SJSA1 (cell line): ENCODE results near the gene SMIM17. TPM values are rescaled to one million over a fixed set of nuclear protein-coding genes. Genes with fewer than 3 reads are reported as not detected.

Experiments used
- DNase-seq, 2 experiments: peaks; one replicate each; pipeline ENCODE4 v3.0.0-alpha.2; 2015 to 2020; ENCODE audit warnings: low spot score in 2 of 2, low read depth in 1 of 2
- H3K27ac ChIP-seq: fragments of 250-450 bp; sonication (Bioruptor Pico); 2 replicates; pipeline ENCODE4 v1.5.1; 2020; ENCODE audit warnings: mild to moderate bottlenecking, moderate library complexity
- H3K27me3 ChIP-seq: fragments of 250-450 bp; sonication (Bioruptor Pico); replicated peaks from 2 replicates; pipeline ENCODE4 v1.5.1; 2020; ENCODE audit warnings: mild to moderate bottlenecking, moderate library complexity
- H3K36me3 ChIP-seq: fragments of 250-450 bp; sonication (Bioruptor Pico); 2 replicates; pipeline ENCODE4 v1.5.1; 2020; ENCODE audit warnings: mild to moderate bottlenecking
- H3K4me1 ChIP-seq: fragments of 250-450 bp; sonication (Bioruptor Pico); replicated peaks from 2 replicates; pipeline ENCODE4 v1.6.1; 2021; ENCODE audit warnings: mild to moderate bottlenecking
- H3K4me3 ChIP-seq: fragments of 250-450 bp; sonication (Bioruptor Pico); 2 replicates; pipeline ENCODE4 v1.5.1; 2020; ENCODE audit warnings: mild to moderate bottlenecking
- H3K9me3 ChIP-seq: fragments of 250-450 bp; sonication (Bioruptor Pico); replicated peaks from 2 replicates; pipeline ENCODE4 v1.5.1; 2020; ENCODE audit warnings: mild to moderate bottlenecking
- total RNA-seq: library from RNA; depleted of rRNA; stranded (reverse); fragments of >200 nt; shearing (Covaris generic); gene quantifications from 2 replicates; pipeline ENCODE4 v1.2.3, GENCODE V29; 2014; rRNA removed

Gene SMIM17
- 0.45 TPM in 1 of 2 replicates, not detected in the other for total RNA-seq

DNA sequence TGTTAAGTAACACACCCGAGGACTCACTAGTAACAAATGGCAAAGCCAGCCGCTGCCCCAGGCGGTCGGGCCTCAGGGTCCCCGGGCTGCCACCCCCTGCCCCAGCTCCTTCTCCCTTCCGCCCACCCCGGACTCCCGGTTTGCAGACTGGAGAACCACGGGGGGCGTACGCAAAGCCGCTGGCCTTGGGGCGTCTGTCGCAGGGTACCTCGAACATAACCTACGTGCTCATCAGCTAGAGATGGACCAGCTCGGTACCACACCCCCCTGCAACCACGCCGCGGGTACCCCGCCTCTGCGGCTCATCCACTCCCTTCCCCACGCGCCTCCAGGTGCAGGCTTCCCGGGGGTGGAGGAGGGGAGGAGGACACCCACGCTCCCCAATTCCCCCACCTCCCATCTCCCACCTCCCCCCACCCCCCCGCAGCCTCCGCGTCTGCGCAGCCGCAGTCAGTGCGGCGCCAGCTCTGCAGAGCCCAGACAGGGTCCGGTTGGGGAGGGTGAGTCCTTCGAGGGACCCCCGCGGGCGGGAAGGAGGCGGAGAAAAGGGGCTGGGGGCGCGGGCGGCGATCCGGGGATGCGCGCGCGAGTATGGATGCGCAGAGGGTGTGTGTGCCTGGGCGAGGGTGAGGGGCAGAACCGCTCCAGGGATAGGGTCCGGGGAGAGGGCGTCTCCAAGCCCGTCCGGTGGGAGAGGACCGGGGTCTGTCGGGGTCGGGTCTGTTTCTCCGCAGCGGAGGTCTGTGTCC lies at the start of gene SMIM17:
Gene SMIM17 (plus strand): TSS at position 449 of the 749 bp plus-strand sequence. CDS start 2,509 bp downstream, outside the sequence.
- H3K4me1 ChIP-seq = no peaks in the 10 kb centered on the region
- no peak within 1 kb of the TSS for H3K27ac ChIP-seq
- H3K36me3 ChIP-seq = no peaks in the 10 kb centered on the region
- no peak for DNase-seq
- no peaks in the 10 kb centered on the region for H3K27me3 ChIP-seq
- H3K4me3 ChIP-seq = no peak within 1 kb of the TSS
- H3K9me3 ChIP-seq = peaks cover 12% of the 10 kb centered on the region

- no peak for DNase-seq
- Histone ChIP-seq H3K4me3 (no peak overlapping the region), H3K36me3 (peaks cover 18% of the 10 kb centered on the region), H3K4me1 (peaks cover 8% of the 10 kb centered on the region), H3K27ac (no peak overlapping the region), H3K9me3 (peaks cover 6% of the 10 kb centered on the region; the same call in 1 of the 2 replicates), H3K27me3 (no peaks in the 10 kb centered on the region)
These were observed 48.5 kb upstream of the SMIM17 start for GRCh38 chr19:56594446-56594782.

DNA sequence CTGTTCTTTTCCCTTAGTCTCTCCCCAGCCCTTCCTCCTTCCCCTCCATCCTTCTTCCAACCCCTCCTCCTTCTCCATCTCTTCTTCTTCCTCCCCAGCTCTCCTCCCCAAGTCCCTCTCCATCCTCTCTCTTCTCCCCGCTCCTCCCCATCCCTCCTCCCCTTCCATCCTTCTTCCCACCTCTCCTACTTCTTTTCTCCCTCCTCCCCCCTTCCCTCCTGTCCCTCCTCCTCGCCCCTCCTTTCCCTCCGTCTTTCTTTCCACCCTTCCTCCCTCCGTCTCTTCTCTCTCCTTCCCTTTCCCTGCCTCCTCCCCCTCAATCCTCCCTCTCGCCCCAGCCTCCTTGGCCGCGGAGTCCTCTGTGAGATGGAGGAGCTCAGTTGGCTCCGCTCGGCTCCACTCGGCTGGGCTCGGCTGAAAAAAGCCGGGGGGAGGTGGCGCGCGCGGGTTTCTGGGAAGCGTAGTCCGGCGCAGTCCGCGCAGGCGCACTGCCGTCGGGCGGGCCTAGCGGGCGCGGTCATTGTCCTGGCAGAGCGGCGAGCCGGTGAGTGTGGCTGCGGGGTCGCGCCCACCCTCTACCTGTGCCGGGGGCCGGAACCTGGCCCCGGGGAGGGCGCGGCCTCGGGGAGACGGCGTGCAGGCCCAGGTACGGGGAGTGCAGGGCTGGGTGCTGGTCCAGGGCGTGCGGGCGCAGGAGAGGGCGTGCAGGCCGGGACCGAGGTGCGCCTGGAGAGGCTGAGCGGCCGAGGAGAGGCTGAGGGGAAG lies 48.0 kb upstream of the SMIM17 start, which contains the start of gene ZNF71:
Gene ZNF71 (plus strand): TSS at position 520 of the 765 bp plus-strand sequence. CDS start 6,257 bp downstream, outside the sequence.
- Histone ChIP-seq H3K4me3 (peak within 1 kb of the TSS; percentile 72), H3K4me1 (peaks cover 8% of the 10 kb centered on the region), H3K27ac (no peak within 1 kb of the TSS), H3K36me3 (peaks cover 18% of the 10 kb centered on the region), H3K9me3 (peaks cover 6% of the 10 kb centered on the region; the same call in 1 of the 2 replicates), H3K27me3 (no peaks in the 10 kb centered on the region)
- peak; percentile 82 to 89 for DNase-seq

GRCh38 chr19:56595548-56595899 lies 47.4 kb upstream of the SMIM17 start:
- Histone ChIP-seq H3K4me1 (peaks cover 8% of the 10 kb centered on the region), H3K36me3 (peaks cover 19% of the 10 kb centered on the region), H3K27ac (no peak overlapping the region), H3K9me3 (peaks cover 6% of the 10 kb centered on the region; the same call in 1 of the 2 replicates), H3K4me3 (peak overlapping the region; percentile 72), H3K27me3 (no peaks in the 10 kb centered on the region)
- no peak for DNase-seq

DNA sequence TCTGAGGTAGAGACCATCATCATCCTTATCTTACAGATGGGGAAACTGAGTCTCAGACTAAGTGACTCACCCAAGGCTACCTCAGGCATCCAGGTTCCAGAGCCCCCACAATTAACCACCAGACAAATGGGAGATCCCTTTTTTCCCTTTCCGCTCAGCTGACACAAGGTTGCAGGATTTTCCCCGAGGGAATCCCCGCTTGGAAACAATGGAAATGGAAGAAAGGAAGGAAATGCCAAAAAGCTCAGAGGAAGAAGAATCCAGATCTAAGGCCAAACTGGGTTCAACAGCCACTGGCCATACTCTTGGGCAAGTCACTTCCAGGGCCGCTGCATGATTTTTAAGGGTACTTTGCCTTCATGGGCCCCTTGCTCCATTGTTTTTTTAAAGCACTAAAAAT lies 46.3 kb upstream of the SMIM17 start:
- no peaks in the 10 kb centered on the region for H3K27me3 ChIP-seq

GRCh38 chr19:56597696-56598095 lies 45.3 kb upstream of the SMIM17 start:
- Histone ChIP-seq H3K4me1 (peaks cover 8% of the 10 kb centered on the region), H3K27me3 (no peaks in the 10 kb centered on the region), H3K4me3 (no peak overlapping the region), H3K27ac (no peak overlapping the region), H3K36me3 (peaks cover 39% of the 10 kb centered on the region), H3K9me3 (peaks cover 11% of the 10 kb centered on the region)
- DNase-seq = no peak

More for the DNA sequence above, 46.3 kb upstream of the SMIM17 start:
- H3K9me3 ChIP-seq = peaks cover 9% of the 10 kb centered on the region
- H3K36me3 ChIP-seq = peaks cover 31% of the 10 kb centered on the region
- peaks cover 8% of the 10 kb centered on the region for H3K4me1 ChIP-seq
- H3K27ac ChIP-seq = no peak overlapping the region
- H3K4me3 ChIP-seq = no peak overlapping the region
- no peak for DNase-seq

- DNase-seq = no peak
- Histone ChIP-seq H3K36me3 (peaks cover 47% of the 10 kb centered on the region), H3K4me3 (no peak overlapping the region), H3K9me3 (peaks cover 23% of the 10 kb centered on the region), H3K4me1 (no peaks in the 10 kb centered on the region), H3K27me3 (no peaks in the 10 kb centered on the region), H3K27ac (no peak overlapping the region)
These were observed 41.6 kb upstream of the SMIM17 start for GRCh38 chr19:56601375-56601774.

DNA sequence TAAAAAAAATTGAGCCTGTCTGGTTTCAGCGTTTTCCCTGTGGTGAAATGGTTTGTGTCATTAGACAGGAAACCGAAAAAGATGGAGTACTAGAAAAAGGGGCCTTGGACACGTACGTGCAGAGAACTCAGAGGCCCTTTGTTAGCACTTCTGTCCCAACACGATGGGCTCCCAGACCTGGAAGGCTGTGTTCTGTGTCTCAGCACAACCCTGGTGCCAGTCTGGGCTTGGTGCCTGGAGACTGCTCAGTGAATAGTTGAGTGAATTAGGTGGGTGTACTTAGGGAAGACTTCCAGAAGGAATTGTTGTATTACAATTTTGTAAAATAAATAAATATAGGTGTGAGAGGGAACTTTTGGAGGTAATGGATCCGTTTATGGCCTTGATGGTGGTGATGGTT lies 39.1 kb upstream of the SMIM17 start:
- Histone ChIP-seq H3K36me3 (peaks cover 31% of the 10 kb centered on the region), H3K4me3 (no peak overlapping the region), H3K27me3 (no peaks in the 10 kb centered on the region), H3K4me1 (no peaks in the 10 kb centered on the region), H3K9me3 (peaks cover 28% of the 10 kb centered on the region), H3K27ac (no peak overlapping the region)
- no peak for DNase-seq

- H3K27ac ChIP-seq = no peak overlapping the region
- no peaks in the 10 kb centered on the region for H3K4me1 ChIP-seq
- H3K27me3 ChIP-seq = no peaks in the 10 kb centered on the region
- H3K9me3 ChIP-seq = peaks cover 29% of the 10 kb centered on the region
- DNase-seq = no peak
- peaks cover 4% of the 10 kb centered on the region; the same call in 1 of the 2 replicates for H3K36me3 ChIP-seq
- no peak overlapping the region for H3K4me3 ChIP-seq
These were observed 34.5 kb upstream of the SMIM17 start for GRCh38 chr19:56608274-56608964.

DNA sequence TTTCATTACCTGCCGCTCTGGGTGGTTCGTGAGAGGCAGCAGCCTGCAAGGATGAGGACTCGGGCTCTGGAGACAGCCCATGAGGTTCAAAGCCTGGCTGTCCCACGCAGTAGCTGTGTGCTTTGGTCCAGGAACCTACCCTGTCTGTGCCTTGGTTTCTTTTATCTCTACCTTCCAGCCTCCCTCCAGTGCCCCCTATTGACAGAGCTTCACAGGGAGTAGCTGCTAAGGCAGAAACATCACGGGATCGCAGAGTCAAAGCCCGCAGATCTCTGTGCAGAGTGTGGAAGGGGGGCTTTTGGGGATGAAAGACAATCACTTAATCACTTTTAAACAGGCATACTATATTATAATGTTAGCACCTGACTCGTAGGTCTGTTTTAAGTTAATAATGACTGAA lies 31.7 kb upstream of the SMIM17 start:
- no peak for DNase-seq
- H3K27me3 ChIP-seq = no peaks in the 10 kb centered on the region
- H3K9me3 ChIP-seq = peaks cover 33% of the 10 kb centered on the region

DNA sequence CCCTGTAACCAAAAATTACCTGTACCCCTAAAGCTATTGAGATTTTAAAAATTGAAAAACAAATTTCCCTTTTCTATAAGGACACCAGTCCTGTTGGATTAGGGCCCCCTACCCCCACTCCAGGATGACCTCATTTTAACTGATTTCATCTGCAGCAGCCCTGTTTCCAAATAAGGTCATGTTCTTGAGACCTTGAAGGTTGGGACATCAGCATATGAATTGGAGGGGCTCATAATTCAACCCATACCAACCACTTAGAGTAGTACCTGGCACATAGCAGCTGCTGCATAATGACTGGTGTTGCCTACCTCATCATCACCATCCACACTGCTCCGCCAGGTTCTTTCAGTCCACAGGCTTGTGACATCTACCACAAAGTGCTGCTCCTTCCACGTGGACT lies 30.2 kb upstream of the SMIM17 start:
- no peaks in the 10 kb centered on the region for H3K4me1 ChIP-seq
- no peak overlapping the region for H3K4me3 ChIP-seq
- peaks cover 3% of the 10 kb centered on the region; the same call in 1 of the 2 replicates for H3K36me3 ChIP-seq
- no peak for DNase-seq
- peaks cover 30% of the 10 kb centered on the region for H3K9me3 ChIP-seq
- no peak overlapping the region for H3K27ac ChIP-seq
- H3K27me3 ChIP-seq = no peaks in the 10 kb centered on the region

More for the DNA sequence above, 31.7 kb upstream of the SMIM17 start:
- no peak overlapping the region for H3K4me3 ChIP-seq
- H3K27ac ChIP-seq = no peak overlapping the region
- H3K4me1 ChIP-seq = no peaks in the 10 kb centered on the region
- no peaks in the 10 kb centered on the region for H3K36me3 ChIP-seq

- H3K27ac ChIP-seq = no peak overlapping the region
- peaks cover 6% of the 10 kb centered on the region; the same call in 1 of the 2 replicates for H3K36me3 ChIP-seq
- no peaks in the 10 kb centered on the region for H3K27me3 ChIP-seq
- H3K4me1 ChIP-seq = no peaks in the 10 kb centered on the region
- H3K9me3 ChIP-seq = peaks cover 30% of the 10 kb centered on the region
- DNase-seq = no peak
- H3K4me3 ChIP-seq = no peak overlapping the region
These were observed 29.3 kb upstream of the SMIM17 start for GRCh38 chr19:56613639-56614038.

DNA sequence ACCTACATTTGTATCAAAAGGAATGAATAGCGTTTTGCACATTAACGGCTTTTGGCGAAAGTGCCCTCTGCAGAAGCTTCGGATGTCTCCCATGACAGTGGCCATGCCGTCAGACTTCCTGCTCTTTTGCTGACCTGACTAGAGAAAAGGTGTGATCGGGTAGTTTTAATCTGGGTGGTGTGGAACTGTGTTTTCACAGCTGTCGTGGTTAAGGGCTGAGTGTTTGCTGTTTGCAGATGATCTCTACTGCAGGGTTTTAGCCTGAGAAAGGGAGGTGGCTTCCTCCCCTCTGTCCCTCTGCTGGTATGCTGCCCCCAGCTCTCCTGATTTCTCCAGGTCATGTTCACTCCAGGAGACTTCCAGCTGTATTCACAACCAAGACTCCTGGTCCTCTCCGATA lies 25.4 kb upstream of the SMIM17 start:
- Histone ChIP-seq H3K9me3 (peaks cover 33% of the 10 kb centered on the region), H3K27ac (no peak overlapping the region), H3K36me3 (peaks cover 18% of the 10 kb centered on the region), H3K27me3 (no peaks in the 10 kb centered on the region), H3K4me1 (no peaks in the 10 kb centered on the region), H3K4me3 (no peak overlapping the region)
- no peak for DNase-seq
